Stimulated activated memory B cell treated with anti-CD40 and anti-IgM and Interleukin-4, amounts not matched to agents 10 μg/mL and 1 μg/mL and 100 μg/mL, for 72 hours (primary cell): ENCODE data around the gene MAP3K21.

Experiments
- ATAC-seq: fragments of 150-1000 bp; cut with Tn5 transposase; 2 replicates; pipeline ENCODE4 v1.10.0; 2021
- H3K27ac Mint-ChIP-seq: one replicate; pipeline ENCODE4 v1.8.0; 2022; ENCODE audit warnings: mild to moderate bottlenecking, mixed read lengths
- H3K27me3 Mint-ChIP-seq: one replicate; pipeline ENCODE4 v1.8.0; 2022; ENCODE audit warnings: mixed read lengths
- H3K36me3 Mint-ChIP-seq: one replicate; pipeline ENCODE4 v1.8.0; 2022; ENCODE audit warnings: mixed read lengths
- H3K4me1 Mint-ChIP-seq: one replicate; pipeline ENCODE4 v1.8.0; 2022; ENCODE audit warnings: mixed read lengths
- H3K4me3 Mint-ChIP-seq: one replicate; pipeline ENCODE4 v1.8.0; 2022; ENCODE audit warnings: mild to moderate bottlenecking, moderate library complexity, mixed read lengths
- H3K9me3 Mint-ChIP-seq: one replicate; pipeline ENCODE4 v1.8.0; 2022; ENCODE audit warnings: mixed read lengths

MAP3K21 gene

DNA sequence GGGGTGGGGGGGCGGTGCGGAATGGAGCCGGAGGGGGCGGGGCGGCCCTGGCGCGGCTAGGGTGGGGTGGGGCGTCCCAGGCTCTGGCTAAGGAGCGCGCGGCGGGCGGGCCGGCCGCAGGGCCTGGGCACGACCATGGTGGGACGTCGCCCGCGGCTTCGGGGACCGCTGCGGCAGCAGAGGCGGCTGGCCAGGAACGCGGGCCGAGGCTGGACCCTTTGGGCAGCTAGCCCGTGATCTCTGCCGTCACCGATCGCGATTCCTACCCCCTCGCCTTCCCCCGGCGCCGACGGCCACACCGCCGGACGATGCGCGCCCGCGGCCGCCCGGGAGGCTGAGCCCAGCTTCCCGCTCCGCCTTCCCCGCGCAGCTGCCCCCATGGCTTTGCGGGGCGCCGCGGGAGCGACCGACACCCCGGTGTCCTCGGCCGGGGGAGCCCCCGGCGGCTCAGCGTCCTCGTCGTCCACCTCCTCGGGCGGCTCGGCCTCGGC, at the start of gene MAP3K21:
Gene MAP3K21, plus strand, starts transcription at position 74 of the 491 bp plus-strand sequence. Its CDS starts 305 bp downstream, at position 379.
- Mint-ChIP-seq H3K4me3 (peak within 1 kb of the TSS; percentile 79), H3K27ac (peak within 1 kb of the TSS; percentile 35), H3K27me3 (peaks cover 10% of the 10 kb centered on the region), H3K36me3 (no peaks in the 10 kb centered on the region), H3K9me3 (peaks cover 3% of the 10 kb centered on the region), H3K4me1 (peaks cover 18% of the 10 kb centered on the region)
- peak; percentile 77 for ATAC-seq

DNA sequence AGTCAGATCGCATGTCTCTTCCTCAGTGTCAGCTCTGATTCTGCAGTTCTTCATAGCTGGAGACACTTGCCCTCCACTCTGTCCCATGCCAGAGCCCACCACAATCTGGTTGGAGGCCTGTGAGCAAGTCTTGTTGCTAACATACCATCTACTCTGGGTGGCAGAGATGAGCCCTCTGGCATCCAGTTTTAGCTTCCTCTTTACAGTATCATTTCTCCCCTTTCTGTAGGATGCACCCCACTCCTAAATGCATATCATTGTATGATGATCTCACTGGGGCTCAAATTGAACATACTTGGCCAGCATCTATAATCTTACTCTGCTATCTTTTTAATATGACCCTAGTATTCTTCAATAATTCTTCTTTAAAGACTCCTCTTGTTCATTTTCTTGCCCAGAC, 48.9 kb upstream of the MAP3K21 start:
- Mint-ChIP-seq H3K36me3 (peaks cover 18% of the 10 kb centered on the region), H3K9me3 (no peaks in the 10 kb centered on the region), H3K4me3 (no peak overlapping the region), H3K27me3 (no peaks in the 10 kb centered on the region), H3K4me1 (peaks cover 12% of the 10 kb centered on the region), H3K27ac (no peak overlapping the region)
- ATAC-seq, result no peak

DNA sequence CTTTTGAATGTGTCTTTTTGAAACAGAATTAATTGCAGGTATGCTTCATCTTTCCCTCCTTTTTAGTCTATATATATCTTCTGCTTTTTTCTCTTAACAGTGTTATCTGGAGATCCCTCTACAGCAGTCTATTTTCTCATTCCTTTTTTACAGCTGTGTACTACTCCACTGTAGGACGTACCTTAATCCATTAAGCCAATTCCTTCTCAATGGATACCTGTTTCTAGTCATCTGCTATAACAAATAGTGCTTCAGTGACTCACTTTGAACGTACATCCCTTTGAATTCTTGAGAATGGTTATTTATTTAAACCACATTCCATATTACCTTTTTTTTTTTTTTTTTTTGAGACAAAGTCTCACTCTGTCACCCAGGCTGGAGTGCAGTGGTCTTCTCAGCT, 47.6 kb upstream of the MAP3K21 start:
- no peak for ATAC-seq
- Mint-ChIP-seq H3K4me3 (no peak overlapping the region), H3K36me3 (peaks cover 17% of the 10 kb centered on the region), H3K4me1 (peaks cover 12% of the 10 kb centered on the region), H3K27ac (no peak overlapping the region), H3K9me3 (no peaks in the 10 kb centered on the region), H3K27me3 (no peaks in the 10 kb centered on the region)

DNA sequence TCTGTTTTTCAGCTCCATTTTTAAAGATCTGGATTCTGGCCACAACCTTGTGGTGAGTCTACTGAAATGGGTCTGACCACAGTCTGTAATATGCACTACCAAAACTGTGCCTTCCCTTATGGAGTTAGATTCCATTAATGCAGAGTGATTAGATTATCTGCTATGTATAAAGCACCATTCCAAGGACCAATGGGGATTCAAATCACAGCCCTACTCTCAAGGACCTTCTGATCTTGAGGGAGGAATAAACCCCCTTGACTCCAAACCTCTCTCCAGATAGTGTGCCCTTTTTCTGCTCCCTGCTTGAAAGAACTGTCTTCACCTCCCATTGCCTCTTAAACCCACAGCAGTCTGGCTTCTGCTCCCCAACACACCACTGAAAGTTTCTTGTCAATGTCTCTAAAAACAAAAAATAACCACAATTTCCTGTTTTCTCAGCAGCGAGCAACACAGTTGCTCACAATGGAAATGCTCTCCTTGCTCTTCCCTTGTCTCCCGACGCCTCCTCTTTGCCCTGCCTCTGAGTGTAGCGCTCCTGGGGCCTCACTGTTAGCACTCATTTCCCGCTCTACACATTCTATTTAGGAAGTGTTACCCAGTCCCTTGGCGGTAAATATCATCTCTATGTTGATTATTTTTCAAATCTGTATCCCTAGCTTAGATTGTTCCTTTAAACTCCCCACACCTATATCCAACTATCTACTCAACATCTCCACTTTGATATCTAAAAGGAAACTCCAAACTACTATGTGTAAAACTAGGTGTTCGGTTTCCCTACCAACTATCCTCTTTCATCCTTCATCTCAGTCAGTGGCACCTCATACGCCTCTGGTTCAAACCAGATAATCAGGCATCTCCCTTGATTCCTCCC, 45.6 kb upstream of the MAP3K21 start:
- ATAC-seq, result peak; percentile 60
- H3K27ac Mint-ChIP-seq, result peak overlapping the region; percentile 29
- H3K36me3 Mint-ChIP-seq, result peaks cover 13% of the 10 kb centered on the region
- H3K27me3 Mint-ChIP-seq, result no peaks in the 10 kb centered on the region
- peak overlapping the region; percentile 0 for H3K4me3 Mint-ChIP-seq
- no peaks in the 10 kb centered on the region for H3K9me3 Mint-ChIP-seq
- H3K4me1 Mint-ChIP-seq, result peaks cover 12% of the 10 kb centered on the region

DNA sequence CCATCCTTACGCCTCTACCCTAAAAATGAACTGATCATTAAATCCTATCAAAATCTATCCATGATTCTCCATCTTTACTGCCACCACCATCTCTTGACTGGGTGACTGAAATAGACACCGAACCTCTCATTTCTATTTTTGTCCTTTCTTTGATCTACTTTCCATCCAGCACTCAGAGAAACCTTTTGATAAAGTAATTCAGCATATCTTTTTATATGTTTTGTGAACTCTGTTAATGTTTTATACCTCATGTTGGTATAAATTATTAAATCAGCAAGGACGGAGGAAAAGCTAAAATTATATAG, 45.0 kb upstream of the MAP3K21 start:
- ATAC-seq, result no peak
- Mint-ChIP-seq H3K4me3 (no peak overlapping the region), H3K9me3 (no peaks in the 10 kb centered on the region), H3K4me1 (peaks cover 12% of the 10 kb centered on the region), H3K36me3 (peaks cover 14% of the 10 kb centered on the region), H3K27me3 (no peaks in the 10 kb centered on the region), H3K27ac (peak overlapping the region; percentile 29)

DNA sequence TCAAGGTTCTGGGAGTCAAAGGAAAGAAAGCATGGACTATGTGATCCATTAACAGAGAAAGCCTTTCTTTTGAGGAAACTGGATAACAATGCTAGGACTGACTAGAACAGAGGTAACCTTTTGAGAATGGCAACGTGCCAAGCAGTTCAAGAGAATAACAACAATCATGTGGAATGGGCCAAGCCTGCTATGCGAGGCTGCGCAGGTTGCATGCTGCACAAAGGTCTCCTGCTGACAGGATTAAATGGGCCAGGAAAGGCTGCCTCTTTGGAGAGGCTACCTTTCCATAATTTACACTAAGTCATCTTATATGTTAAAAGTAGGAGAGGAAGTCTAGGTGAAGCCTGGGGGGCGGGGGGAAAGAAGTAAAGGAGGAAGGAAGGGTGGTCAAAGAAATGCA, 37.8 kb upstream of the MAP3K21 start:
- Mint-ChIP-seq H3K27me3 (no peaks in the 10 kb centered on the region), H3K36me3 (peaks cover 30% of the 10 kb centered on the region), H3K4me3 (no peak overlapping the region), H3K27ac (no peak overlapping the region), H3K9me3 (no peaks in the 10 kb centered on the region), H3K4me1 (peaks cover 21% of the 10 kb centered on the region)
- ATAC-seq, result no peak

DNA sequence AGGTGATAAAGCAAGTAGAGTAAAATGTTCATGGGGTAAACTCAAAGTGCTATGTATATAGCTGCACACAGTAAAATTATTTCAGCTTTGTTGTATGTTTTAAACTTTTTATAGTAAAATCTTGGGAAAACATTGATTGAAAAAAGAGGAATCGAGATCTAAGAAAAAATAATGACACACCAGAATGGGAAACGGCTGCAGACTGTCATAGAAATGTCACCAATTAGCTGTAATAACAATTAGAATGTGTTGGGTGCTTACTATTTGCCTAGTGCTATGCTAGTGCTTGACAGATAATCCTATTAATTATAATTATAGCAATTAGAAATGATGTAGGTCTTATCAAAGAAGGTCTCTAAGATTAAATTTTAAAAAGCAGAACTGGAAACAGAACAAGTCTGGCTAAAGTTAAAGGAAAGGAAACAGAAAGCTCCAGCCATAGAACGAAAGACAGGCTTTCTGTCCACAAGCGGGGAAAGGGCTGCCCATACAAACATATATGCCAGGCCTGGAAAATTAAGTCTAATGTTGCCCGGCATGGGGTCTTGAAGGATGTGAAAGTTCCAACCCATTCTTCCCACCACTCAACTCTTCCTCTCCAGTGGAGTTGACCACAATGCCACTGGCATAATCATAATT, 37.0 kb upstream of the MAP3K21 start:
- no peak overlapping the region for H3K27ac Mint-ChIP-seq
- ATAC-seq, result no peak
- H3K4me3 Mint-ChIP-seq, result no peak overlapping the region
- H3K36me3 Mint-ChIP-seq, result peaks cover 28% of the 10 kb centered on the region
- peaks cover 29% of the 10 kb centered on the region for H3K4me1 Mint-ChIP-seq
- H3K9me3 Mint-ChIP-seq, result no peaks in the 10 kb centered on the region
- no peaks in the 10 kb centered on the region for H3K27me3 Mint-ChIP-seq

DNA sequence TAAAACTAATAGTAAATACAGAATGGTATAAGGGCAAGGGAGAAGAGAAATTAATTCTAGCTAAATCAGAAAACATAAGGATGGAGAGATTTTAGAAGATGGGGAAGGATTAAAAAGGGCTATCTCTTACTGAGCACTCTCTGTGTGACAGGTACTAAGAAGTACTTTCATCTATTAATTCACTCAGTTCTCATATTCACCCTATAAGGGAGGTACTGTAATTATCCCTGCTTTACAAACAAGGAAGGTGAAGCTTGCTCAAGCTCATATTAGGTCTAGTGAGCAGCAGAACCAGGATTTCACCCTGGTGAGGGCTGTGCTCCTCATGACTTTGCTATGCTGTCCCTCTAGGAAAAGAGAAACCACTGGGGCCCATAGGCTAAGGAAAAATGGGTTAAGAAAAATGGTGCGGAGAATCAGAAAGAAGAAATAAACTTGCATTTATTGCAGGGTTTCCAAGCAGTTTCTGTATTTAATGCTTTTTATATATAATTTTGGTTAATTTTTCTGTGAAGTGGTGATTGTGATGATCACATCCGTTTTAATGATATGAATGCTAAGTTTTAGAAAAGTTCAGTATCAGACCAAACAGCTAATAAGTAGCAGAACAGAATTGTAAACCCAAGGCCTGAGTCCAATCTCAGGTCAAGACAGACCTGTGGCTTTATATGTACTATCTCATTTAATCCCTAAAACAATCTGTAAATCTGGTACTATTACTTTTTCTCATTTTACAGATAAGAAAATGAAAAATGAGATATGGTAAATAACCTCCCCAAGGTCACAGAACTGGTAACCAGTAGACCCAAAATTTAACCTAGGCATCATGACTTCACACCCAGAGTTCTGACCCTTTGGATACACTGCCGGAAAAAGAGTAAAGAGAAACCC, 33.7 kb upstream of the MAP3K21 start:
- H3K4me1 Mint-ChIP-seq, result peaks cover 38% of the 10 kb centered on the region
- H3K27me3 Mint-ChIP-seq, result no peaks in the 10 kb centered on the region
- ATAC-seq, result no peak
- H3K36me3 Mint-ChIP-seq, result peaks cover 9% of the 10 kb centered on the region
- H3K4me3 Mint-ChIP-seq, result no peak overlapping the region
- H3K9me3 Mint-ChIP-seq, result no peaks in the 10 kb centered on the region
- H3K27ac Mint-ChIP-seq, result peak overlapping the region; percentile 30

DNA sequence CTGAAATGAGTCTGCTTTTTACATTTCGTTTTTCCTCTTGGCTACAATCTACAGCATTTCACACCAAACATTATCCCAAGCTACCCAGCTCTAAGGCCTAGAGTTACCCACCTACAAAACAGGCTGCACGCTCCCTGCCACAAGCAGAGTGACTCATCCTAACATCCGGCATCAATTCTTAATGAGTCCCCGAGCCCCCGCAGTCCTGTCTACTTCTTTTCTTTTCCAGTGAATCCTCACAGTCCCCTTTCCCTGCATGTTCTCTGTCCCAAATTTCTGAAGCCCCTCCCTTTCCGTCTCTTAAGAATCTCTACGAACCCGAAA, 32.6 kb upstream of the MAP3K21 start:
- ATAC-seq, result peak; percentile 68
- H3K9me3 Mint-ChIP-seq, result no peaks in the 10 kb centered on the region
- H3K27ac Mint-ChIP-seq, result peak overlapping the region; percentile 96
- peaks cover 33% of the 10 kb centered on the region for H3K4me1 Mint-ChIP-seq
- H3K4me3 Mint-ChIP-seq, result peak overlapping the region; percentile 99
- no peaks in the 10 kb centered on the region for H3K27me3 Mint-ChIP-seq
- no peaks in the 10 kb centered on the region for H3K36me3 Mint-ChIP-seq

DNA sequence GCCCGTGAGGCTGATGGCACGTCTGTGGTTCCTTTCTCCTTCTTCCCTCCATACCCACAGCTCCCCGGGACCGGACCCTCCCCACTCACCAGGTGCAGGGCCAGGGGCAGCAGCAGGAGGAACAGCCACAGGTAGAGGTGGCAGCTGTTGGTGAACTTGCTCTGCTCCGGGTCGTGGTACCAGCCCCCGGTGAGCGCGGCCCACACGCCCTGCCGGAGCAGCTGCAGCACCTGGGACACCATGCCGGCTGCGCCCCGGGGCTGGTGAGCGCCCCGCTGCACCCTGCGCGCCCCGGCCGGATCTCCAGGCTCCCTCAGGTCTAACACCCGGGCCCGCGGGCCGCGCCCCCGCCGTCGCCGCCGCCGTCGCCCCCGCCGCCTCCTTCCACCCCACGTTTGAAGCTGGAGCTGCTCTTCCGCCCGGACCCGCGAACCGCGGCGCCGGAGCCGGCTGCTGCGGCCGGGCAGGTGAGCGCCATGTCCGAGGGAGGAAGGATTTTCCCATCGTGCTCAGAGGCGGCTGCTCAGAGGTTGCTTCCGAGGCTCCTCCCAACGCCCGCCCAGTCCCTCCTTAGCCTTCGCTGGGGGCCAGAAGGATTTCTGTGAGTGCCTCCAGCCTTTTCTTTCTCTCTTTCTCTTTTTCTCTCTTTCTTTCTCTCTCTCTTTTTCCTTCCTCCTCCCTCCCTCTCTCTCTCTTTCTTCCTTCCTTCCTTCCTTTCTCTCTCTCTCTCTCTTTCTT, 32.1 kb upstream of the MAP3K21 start, which contains the start of gene PCNX2:
Gene PCNX2, minus strand, starts transcription at position 489 of the 738 bp plus-strand sequence. Its CDS starts 247 bp downstream, at position 242.
- H3K27ac Mint-ChIP-seq, result peak within 1 kb of the TSS; percentile 96
- H3K9me3 Mint-ChIP-seq, result no peaks in the 10 kb centered on the region
- H3K36me3 Mint-ChIP-seq, result no peaks in the 10 kb centered on the region
- H3K4me1 Mint-ChIP-seq, result peaks cover 28% of the 10 kb centered on the region
- no peaks in the 10 kb centered on the region for H3K27me3 Mint-ChIP-seq
- peak within 1 kb of the TSS; percentile 99 for H3K4me3 Mint-ChIP-seq
- peak; percentile 95 for ATAC-seq

DNA sequence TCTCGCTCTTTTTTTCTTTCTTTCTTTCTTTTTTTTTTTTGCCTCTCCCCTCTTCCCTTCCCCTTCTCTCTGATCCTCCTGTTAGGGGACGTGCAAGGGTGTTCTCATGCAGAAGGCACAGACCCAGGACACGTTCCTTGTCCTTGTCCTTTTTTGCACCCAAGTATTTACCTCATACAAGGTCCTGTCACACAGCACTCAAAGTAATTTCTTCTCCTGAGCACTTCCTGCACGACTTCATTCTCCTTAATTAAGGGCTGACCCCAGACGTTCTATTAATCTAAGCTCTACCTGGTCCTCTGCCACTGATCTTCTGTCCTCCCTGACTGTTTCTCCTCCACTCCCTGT, 31.6 kb upstream of the MAP3K21 start:
- peaks cover 26% of the 10 kb centered on the region for H3K4me1 Mint-ChIP-seq
- H3K27ac Mint-ChIP-seq, result peak overlapping the region; percentile 96
- no peaks in the 10 kb centered on the region for H3K36me3 Mint-ChIP-seq
- ATAC-seq, result no peak
- no peaks in the 10 kb centered on the region for H3K9me3 Mint-ChIP-seq
- no peaks in the 10 kb centered on the region for H3K27me3 Mint-ChIP-seq
- peak overlapping the region; percentile 99 for H3K4me3 Mint-ChIP-seq

DNA sequence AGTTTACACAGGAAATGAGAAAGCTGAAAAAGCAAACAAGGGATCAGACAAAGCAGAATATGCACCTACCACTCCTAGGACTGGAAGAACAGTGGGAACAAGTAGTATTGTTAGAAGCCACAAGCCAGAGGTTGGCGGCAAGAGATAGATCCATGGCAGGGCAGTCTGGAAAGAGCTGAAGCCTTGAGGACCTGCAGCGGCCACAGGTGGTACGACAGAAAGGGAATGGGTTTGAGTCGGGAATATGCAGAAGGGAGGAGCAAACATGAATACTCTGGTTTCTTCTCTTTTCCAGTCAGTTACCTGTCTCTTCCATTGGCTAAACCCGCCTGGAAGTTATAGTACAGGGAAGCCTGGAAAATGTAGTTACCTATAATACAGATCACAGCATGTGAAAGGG, 28.1 kb upstream of the MAP3K21 start:
- ATAC-seq, result no peak
- no peak overlapping the region for H3K4me3 Mint-ChIP-seq
- peaks cover 19% of the 10 kb centered on the region for H3K4me1 Mint-ChIP-seq
- no peak overlapping the region for H3K27ac Mint-ChIP-seq
- H3K27me3 Mint-ChIP-seq, result peaks cover 7% of the 10 kb centered on the region
- H3K9me3 Mint-ChIP-seq, result no peaks in the 10 kb centered on the region
- no peaks in the 10 kb centered on the region for H3K36me3 Mint-ChIP-seq

DNA sequence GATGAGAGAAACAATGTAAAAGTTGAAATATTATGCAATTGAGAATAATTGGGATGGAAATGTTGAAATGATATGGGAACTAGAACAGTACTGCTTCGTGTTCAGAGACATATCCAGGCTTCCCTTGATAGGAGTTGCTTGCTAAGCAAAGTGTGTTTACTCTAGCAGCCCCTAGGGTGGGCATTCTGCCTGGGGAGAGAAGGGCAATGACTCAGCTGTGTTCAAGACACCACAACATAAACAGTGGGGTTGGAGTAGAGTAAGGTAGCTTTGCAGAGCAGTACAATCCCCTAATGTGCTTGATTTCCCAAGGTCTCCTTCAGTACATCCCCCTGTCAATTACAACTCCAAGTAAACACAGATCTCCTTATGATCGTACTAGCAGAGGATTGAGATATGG, 27.2 kb upstream of the MAP3K21 start:
- peaks cover 10% of the 10 kb centered on the region for H3K27me3 Mint-ChIP-seq
- ATAC-seq, result no peak
- no peaks in the 10 kb centered on the region for H3K36me3 Mint-ChIP-seq
- no peak overlapping the region for H3K4me3 Mint-ChIP-seq
- no peaks in the 10 kb centered on the region for H3K9me3 Mint-ChIP-seq
- H3K27ac Mint-ChIP-seq, result no peak overlapping the region
- peaks cover 11% of the 10 kb centered on the region for H3K4me1 Mint-ChIP-seq

DNA sequence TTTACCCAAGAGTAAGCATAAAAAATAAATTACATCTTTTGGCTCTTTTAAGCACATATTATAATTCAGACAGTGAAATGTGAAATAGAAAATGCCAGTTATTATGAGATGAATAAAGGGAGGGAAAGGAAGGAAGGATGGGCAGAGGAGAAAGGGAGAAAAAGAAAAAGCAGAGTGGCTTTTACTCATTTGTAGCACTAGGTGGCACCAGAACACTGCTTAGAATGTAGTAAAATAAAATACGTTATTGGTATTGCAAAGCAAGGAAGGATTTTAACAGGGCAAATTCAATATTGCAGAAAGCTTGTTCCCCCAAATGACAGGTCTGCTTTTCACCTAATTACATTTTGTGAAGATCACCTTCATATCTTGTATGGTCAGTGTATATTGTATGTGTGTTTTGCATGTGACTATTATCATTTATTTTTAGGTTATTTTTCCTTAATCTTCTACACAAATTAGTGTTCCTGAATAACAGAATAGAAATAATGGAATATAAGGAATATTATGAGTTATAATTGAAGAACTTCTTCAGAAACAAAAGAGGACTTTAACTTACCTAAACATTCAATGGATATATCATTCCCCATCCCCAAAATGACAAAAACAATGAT, 22.9 kb upstream of the MAP3K21 start:
- Mint-ChIP-seq H3K9me3 (no peaks in the 10 kb centered on the region), H3K27ac (no peak overlapping the region), H3K4me1 (peaks cover 7% of the 10 kb centered on the region), H3K36me3 (no peaks in the 10 kb centered on the region), H3K27me3 (peaks cover 21% of the 10 kb centered on the region), H3K4me3 (no peak overlapping the region)
- no peak for ATAC-seq
